ENCODE measurements around the gene PDE8B.

PDE8B gene

DNA sequence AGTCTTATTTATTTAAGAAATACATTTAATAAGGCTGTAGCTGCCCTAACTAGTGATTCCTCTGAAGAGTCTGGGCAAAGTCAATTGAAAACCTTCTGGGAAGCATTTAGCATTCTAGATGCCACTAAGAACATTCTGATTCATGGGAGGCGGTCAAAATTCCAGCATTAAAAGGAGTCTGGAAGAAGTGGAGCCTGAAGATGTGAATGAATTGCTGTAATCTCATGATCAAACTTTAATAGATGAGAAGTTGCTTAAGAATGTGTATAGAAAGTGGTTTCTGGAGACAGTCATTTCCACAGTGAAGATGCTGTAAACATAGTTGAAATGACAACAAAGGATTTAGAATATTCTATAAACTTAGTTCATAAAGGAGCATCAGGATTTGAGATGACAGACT lies 220.2 kb downstream of the PDE8B start:
- TF ChIP-seq, protein P1, sequence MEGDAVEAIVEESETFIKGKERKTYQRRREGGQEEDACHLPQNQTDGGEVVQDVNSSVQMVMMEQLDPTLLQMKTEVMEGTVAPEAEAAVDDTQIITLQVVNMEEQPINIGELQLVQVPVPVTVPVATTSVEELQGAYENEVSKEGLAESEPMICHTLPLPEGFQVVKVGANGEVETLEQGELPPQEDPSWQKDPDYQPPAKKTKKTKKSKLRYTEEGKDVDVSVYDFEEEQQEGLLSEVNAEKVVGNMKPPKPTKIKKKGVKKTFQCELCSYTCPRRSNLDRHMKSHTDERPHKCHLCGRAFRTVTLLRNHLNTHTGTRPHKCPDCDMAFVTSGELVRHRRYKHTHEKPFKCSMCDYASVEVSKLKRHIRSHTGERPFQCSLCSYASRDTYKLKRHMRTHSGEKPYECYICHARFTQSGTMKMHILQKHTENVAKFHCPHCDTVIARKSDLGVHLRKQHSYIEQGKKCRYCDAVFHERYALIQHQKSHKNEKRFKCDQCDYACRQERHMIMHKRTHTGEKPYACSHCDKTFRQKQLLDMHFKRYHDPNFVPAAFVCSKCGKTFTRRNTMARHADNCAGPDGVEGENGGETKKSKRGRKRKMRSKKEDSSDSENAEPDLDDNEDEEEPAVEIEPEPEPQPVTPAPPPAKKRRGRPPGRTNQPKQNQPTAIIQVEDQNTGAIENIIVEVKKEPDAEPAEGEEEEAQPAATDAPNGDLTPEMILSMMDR (IDR thresholded peaks at IDR 0.05): no peak

- TF ChIP-seq, protein P1 (IDR thresholded peaks at IDR 0.05): no peak
Observed at GRCh38 chr5:77431286-77431685, 220.8 kb downstream of the PDE8B start.

DNA sequence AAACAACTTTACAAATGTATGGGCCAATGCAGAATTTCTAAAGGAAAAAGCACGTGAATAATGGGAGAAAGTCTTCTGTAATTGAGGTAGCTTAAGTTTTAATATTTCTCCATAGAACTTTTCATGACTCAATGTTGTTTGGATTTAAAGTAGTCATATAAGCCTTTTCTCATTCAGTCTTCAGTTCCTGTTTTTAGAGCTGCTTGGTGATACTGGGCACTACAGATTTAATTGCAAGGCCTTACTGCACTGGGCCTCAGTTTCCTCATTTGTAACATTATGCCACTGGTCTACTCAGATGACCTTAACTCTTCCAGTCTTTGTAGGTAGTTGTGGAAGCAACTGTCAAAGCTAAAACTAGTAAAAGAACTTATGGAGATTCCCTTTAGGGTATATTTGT lies 221.2 kb downstream of the PDE8B start:
- TF ChIP-seq, protein P1 (IDR thresholded peaks at IDR 0.05): no peak

DNA sequence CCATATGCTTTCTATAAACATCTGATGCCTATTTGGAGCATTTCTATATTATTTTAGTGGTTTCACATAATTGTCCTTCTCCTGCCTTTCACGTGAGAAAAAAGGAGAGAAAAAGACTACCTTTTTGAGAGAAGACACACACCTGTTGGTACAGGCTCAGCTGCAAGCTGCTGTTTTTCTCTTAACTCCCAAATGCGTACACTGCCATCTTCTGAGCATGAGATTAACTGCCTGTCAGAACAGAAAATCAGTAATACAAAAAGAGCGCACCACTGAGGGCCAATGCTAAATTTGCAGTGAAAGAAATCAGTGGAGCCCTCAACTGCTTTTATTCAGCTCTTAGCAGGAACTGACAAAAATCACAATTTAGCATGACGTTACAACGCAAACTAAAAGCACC lies 226.7 kb downstream of the PDE8B start:
- TF ChIP-seq, protein P1 (IDR thresholded peaks at IDR 0.05): peak; percentile 70

- TF ChIP-seq, protein P1 (IDR thresholded peaks at IDR 0.05): no peak
Observed at GRCh38 chr5:77438071-77438470, 227.6 kb downstream of the PDE8B start.

DNA sequence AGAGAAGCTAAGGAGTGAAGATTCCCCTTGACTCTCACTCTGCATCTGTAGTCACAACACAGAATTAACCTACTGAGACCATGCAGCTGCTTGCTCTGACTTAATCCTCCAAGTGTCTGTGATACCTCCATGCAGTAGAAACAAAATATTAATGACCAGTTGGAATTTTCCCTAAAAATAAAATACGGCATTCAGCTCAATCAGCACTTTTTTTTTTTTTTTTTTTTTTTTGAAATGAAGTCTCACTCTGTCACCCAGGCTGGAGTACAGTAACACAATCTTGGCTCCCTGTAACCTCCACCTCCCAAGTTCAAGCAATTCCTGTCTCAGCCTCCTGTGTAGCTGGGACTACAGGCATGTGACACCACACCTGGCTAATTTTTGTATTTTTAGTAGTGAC lies 233.2 kb downstream of the PDE8B start:
- TF ChIP-seq, protein P1 (IDR thresholded peaks at IDR 0.05): no peak

DNA sequence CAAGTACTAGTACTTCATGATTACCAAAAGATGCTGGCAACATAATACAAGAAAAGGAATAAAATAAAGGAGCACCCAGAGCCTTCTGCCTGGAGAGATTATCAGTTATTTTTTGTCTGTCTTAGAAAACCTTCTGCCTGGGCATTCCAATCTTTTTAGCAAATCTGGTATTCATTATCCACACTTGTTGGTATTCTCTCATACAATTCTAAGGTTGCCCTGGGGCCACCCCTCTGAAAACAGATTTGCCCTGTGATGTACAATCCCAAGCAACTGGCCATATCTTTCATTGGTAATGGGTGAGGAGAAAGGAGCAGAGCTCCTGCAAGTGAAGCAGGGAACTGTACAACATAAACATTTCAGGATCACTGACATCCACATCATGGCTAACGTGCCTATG lies 233.9 kb downstream of the PDE8B start:
- TF ChIP-seq, protein P1 (IDR thresholded peaks at IDR 0.05): no peak

GRCh38 chr5:77448831-77449230 lies 238.4 kb downstream of the PDE8B start:
- TF ChIP-seq, protein P1 (IDR thresholded peaks at IDR 0.05): no peak

Data from LNCAP (cell line).